Epidermal melanocyte (primary cell): ENCODE results near the gene SCP2.

Experiments used
- DNase-seq: peaks from one replicate; pipeline ENCODE4 v3.0.0; 2011; ENCODE audit warnings: low spot score; ENCODE audit not compliant: insufficient read length

The SCP2 gene

DNA sequence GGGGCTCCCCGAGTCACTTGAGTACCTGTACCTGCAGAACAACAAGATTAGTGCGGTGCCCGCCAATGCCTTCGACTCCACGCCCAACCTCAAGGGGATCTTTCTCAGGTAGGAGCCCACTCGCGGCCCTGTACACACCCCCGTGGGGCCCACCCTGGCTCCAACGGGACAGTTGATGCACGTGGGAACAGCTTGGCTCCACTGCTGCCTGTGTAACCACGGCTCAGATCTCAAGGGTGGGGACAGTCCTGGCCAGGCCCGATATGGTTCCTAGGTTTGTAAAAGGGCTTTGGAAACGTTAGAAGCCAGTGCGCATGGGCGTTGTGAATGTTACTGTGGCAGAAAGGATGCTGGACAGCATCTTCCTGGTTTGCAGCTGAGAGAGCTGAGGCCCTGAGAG is 153.7 kb downstream of the SCP2 start:
- no peak for DNase-seq

DNA sequence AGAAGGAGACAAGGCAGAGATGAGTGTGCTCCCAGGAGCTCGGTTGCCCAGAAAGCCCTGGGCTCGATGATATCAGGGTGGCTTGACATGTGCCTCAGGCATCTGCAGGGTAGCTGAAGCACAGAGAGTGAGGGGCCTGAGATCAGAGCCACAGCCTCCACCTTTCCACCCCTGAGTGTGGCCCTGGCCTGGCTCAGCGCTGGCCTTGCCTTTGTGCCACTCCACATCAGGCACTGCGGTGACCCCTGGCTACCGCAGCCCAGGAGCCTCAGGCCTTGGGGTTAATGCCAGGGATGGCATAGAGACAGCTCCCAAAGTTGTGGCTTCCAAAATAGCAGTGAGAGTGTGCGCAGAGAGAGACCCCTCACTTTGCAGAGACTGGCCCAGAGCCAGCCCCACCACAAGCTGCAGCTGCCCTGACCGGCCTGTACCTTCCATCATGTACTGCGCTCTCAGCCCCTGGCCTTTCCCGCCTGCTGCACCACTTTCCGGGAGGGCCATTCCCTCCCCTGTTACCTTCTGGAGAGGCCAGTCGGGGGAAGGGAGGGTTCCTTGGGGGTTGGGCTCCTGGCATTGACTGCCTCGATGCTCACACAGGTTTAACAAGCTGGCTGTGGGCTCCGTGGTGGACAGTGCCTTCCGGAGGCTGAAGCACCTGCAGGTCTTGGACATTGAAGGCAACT is 154.4 kb downstream of the SCP2 start:
- DNase-seq = no peak

DNA sequence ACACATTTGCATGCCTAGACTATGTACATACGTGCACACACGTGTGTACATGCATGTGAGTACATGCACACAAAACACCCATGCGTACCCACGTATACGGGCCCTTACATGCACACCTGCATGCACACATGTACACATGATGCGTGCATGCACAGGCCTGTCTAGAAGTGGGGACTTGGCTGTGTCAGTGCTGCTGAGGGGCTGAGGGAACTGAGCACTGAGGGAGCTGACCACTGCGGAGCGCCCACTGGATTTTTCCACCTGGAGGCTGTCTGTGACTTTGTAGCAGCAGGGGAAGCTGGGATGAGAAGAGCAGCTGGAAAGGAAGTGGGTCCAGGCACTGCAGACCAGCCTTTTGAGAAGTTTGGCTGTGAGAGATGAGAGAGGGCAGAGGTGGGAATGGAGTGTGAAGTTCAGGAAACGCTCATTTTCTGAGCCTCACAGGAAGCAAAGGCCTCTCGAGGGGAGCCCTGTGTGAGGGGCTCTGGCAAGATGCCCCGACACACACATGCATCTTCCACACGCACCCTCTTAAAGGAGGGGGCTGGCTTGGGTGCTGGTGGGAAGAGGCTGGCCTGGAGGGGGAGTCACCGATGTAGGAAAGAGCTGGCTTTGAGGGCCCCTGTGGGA is 155.9 kb downstream of the SCP2 start:
- DNase-seq = no peak

DNA sequence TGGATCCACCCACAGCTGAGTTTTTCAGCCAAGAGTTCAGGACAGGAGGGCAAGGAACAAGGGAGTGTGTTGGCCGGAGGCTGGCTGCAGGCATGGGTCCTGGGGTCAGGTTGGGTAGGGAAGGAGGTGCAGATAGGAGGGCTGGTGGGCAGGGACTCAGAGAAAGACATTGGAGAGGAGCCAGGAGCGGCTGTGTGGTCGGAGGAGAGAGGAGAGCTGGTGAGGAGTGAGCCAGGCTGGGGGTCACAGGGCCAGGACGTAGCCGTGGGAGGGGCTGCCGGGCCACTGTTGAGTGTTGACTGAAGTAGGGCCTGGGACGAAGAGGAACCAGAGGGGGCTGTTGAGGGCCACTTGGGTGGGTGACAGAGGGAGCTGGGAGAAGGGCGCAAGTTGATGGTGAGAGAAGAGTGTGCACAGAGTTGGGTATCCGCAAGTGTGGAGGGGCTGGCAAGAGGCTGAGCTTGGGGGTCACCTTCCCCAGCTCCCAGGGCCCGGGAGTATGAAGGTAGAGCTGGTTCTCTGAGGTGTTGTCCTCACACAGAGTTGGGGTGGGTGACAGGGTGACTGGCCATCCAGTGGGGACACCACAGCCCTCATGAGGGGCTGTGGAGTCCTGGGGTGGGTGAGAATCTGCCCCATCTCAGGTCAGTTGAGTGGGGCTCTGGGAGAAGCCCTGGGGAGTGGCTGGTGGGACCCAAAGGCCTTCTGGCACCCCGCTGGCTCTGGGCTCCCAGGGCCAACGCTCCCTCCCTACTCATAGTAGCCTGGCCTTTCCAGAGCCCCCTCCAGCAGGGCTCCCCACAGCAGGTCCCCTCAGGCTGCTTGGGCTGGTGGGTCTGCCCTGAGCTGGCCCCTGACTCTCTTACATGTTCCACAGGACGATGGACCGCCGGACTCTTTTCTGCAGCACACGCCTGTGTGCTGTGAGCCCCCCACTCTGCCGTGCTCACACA is 156.8 kb downstream of the SCP2 start:
- no peak for DNase-seq

DNA sequence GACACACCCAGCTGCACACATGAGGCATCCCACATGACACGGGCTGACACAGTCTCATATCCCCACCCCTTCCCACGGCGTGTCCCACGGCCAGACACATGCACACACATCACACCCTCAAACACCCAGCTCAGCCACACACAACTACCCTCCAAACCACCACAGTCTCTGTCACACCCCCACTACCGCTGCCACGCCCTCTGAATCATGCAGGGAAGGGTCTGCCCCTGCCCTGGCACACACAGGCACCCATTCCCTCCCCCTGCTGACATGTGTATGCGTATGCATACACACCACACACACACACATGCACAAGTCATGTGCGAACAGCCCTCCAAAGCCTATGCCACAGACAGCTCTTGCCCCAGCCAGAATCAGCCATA is 157.5 kb downstream of the SCP2 start:
- DNase-seq = no peak

DNA sequence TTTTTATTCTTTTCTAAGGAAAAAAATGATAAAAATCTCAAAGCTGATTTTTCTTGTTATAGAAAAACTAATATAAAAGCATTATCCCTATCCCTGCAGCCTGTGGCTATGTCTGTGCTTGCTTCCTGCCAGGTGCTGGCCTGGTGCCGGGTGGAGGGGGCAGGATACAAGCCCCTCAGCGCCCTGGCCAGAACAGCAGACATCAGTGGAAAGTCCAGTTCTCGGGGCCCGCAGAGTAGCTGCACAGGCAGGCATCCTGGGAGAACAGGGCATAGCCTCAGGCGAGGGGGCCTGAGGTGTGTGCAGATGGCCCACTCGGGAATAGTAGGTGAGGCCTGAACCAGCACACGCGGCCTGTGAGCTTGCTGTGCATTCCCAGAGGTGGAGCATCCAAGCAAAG is 158.3 kb downstream of the SCP2 start:
- no peak for DNase-seq

DNA sequence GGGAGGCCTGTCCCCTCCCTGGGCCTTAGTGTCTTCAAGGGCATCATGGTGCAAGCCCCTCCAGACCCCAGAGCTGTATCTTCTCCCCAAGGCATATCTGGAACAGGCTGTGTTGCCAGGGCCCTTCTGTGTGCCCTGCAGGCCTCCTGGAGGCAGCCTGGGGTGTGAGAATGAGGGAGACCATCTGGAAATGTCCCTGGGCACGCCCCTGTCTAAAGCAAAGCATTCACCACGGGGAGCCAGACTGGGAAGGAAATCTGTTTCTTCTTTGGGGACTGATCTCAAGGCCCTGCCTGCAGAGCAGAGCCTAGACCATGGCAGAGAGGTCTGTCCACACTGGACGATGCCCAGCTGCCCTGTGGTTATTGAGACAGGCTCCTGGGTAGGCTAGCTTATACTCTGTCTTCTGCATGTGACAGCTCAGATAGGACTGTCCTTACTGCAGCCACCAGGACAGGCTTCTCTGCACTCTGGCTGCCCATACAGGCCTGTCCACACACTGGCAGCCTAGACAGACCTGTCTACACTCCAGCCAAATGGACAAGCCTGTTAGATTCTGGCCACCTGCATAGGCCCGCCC is 159.5 kb downstream of the SCP2 start:
- no peak for DNase-seq

DNA sequence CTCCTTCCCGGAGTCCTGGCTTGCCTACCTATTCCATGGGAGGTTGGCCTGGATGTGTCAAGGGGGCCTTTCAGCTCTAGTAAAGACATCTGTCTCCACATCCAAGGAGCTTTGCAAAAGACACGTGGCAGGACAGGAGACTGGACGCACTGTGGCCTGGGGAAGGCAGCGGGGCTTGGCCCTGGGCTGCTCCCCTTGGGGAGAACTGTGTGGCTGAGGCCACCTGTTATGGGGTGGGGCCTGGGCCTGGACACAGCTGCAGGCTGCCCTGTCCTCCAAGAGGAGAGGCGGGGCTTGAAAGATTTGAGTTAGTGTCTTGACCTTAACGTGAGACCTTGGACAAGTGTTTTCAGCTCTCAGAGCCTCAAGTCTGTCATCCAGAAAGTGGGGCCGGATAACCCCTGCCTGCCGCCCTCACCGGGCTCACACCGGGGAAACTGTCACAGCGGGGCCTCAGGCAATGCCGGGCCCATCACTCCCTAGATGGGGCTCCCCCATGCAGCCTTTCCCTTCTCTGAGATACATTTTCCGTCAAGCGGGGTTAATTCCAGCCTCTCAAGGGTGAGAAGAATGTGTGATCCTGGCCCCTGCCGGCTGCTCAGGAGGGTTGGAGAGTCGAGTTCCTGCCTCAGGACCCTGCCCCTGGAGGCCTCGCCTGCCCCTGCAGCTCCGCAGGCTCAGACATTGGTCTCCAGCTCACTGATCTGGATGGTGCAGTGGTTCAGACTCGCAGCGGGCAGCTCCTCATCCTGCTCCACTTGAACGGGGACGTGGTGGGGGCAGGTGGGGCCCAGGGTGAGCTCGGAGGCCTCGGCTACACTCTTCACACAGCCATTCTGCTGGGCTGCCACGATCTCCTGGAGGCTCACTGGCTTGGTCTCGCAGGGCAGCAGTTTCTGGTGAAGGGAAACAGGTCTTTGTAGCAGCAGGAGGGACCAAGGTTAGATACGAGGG is 160.5 kb downstream of the SCP2 start:
- no peak for DNase-seq

DNA sequence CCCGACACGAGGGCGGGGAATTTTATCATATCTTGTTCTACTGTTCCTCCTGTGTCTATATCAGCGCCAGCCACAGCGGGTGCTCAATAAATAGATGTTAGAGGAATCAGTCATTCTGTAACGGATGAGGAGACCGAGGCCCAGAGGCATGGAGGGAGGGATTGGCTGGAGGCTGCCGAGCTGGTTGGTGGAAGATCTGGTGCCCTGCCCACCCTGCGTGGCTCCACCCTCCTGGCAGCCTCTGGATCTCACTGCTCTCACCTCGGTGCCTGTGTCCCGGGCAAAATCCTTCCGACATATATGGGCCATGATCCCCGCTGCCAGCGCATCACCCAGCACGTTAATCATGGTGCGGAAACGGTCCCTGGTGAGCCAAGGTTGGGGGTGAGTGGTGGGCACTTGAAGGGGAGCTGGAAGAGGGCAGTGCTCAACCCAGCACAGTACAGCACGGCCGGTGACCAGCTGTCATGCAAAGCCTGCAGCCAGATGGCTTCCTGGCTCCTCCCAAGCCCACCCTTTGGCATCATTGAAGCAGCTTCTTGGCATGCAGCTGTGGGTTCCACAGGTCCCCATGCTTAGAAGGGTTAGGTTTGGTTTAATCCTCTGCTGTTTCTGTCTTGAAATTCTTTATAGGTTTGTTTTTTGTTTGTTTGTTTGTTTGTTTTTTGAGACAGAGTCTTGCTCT is 161.7 kb downstream of the SCP2 start:
- DNase-seq = no peak

DNA sequence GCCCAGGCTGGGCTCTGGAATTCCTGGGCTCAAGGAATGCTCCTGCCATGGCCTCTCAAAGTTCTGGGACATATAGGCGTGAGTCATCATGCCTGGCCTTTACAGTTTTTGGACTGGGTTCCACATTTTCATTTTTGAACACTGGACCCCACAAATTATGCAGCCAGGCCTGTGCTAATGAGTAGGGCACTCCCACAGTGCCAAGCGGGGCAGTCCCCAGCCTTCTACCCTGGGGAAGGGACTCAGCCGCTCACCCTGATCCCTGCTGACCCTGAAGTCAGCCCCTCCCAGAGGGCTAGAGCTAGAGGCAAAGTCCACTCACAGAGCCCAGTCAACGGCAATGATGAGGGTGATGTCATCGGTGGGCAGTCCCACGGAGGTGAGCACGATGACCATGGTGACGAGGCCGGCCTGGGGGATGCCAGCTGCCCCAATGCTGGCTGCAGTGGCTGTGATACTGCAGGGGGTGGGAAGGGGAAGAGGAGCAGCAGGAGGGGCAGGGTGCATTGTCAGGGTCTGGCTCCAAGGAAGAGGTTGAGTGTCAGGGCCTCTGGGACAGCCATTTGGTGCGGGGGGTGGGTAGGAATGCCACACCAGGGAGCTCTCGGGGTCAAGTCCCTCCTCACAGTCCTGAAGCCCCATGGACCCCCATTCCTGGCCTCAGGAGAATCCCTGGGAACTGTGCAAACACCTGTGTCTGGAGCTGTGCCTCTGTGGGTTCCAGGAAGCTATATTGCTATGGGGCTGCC is 162.6 kb downstream of the SCP2 start:
- no peak for DNase-seq

DNA sequence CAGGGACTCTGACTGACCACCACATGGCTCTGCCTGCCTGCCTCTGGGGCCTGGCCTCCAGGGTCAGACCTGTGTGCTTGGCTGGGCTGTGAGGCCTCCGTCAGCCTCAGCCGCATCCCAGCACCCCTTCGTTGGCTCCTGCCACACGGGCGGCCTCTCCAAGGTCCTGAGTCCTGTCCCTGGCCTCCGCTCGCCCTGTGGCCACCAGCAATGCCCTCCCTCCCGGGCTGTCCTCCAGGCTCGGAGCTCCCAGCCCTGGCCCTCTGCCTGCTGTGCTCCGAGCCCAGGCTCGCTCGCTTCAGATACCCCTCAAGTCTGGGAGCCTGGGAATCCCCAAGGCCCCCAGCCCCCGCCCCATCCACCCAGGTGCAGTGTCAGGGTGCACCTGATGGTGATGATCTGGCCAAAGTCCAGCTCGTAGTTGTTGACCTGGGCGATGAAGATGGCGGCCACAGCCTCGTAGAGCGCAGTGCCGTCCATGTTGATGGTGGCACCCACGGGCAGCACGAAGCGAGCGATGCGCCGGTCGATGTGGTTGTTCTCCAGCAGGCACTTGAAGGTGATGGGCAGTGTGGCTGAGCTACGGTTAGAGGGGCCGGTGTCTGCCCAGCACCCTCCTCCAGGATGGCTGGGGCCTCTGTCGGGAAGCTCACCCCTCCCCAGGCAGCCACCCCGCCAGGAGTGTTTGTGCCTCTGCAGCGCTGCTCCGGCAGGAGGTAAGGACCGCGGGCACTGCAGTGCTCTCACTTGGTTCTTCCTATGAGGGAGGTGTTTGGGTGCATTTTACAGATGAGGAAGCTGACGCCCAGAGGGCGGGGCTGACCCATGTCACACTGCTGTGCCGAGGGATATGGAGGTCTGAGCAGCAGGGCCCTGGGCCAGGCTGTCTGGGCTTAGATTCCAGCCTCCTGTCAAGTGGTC is 163.4 kb downstream of the SCP2 start:
- no peak for DNase-seq

DNA sequence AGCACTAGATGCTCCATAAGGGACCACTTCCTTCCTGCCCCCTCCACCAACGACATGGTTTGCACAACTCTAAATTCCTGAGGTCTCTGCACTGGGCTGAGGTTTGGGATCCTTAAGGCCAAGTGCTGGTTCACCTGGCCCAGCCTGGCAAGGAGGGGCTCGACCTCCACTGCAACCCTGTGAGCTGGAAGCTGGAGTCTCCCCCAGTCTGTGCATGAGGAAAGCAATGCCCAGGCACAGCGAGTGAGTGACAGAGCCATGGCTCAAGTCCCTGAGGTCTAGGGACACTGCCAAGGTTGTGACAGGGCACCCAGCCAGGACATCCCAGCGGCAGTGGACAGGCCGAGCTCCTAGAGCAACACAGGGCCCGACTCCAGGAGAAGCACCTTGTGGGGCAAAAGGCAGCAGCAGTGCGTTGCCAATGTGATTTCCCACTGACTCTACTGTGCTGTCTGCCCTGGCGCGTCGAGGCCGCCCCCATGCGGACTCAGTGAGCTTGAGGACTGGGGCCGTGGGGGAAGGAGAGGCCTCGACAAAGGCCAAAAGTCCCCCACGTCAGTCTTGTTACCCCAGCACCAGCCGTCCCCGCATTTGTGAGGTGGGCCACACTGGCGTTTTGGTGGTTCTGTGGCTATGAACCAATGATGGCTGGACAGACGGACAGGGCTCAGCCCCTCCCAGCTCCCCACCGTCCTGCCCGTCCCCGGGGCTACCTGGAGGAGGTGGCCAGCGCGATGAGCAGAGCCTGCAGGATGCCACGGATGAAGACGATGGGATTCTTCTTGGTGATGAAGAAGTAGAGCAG is 165.0 kb downstream of the SCP2 start:
- DNase-seq = no peak

DNA sequence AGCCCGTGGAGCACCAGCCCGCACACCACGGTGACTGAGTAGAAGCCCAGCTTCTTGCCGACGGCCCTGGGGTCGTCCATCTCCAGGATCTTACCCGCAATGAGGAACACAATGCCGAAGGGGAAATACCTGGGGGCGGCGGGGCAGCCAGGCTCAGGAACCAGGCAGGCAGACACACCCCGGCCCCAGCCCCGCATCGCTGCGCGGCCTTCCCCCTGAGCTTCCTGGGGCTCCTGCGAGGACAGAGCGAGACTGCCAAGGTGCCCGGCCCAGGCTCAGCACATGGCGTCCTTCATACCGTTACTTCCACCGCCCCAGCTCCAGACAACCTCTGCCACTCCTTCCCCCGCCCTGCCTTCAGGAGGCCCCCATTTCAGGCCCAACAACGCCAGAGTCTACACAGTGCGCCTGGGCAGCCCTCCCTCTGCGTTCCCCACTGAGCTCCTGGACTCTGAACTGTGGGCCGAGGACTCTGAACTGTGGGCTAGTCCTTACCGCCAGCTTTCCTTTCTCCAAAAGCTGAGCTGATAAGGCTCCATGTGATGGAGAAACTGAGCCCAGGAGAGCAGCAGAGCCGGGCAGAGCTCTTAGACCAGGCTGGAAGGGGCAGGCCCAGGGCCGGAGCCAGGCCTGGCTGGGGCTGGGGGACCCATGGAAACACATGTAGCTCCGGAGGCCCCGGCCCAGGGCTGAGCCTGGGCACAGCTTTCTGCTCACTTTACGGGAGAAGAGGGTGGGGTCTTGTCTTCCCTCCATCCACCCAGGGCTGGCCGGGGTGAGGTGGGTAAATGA is 165.8 kb downstream of the SCP2 start:
- no peak for DNase-seq

DNA sequence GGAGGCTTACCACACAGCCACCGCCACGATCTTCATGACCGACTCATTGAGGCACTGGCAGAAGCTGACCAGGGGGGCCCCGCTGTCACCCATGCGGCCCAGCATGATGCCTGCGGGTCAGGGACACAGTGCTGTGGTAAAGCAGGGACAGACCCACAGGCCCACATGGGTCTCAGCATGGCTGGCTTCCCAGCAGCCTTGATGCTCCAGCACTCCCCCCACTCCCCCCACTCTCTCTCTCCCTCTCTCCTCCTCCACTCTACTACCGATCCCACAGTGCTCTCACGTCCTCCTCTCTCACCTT is 166.3 kb downstream of the SCP2 start:
- no peak for DNase-seq

DNA sequence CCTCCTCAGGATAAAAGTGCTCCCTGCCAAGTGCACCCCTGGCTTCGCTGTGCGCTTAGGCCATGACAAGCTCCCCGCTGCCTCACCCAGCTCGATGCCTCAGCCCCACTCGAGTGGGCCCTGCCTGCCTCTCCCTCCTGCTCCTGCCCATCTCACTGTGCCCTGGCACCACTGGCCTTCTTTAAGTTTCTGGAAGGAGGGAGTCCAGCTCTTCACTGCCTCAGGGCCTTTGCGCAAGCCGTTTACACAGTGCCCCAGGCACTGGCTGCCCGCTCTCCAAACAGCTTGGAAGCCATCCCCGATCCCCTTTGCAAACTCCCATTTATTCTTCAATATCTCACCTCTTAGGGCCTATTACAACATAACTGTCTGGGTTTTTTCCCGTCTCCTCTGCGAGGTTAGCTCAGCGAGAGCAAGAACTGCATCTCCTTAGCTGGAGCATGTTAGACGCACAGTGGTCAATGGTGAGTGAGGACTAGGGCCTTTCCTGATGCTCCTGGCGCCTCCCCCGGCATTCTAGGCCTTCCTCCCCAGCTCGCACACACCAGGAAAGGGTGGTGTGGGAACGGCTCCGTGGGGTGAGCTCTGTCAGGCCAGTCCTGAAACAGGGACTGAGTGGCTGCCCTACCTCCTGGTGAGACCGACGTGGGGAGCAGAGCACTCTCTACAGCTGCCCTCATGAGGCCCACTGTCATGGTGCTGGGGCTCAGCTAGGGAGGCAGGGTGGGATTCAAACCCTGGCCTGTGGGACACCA is 166.9 kb downstream of the SCP2 start:
- no peak for DNase-seq

DNA sequence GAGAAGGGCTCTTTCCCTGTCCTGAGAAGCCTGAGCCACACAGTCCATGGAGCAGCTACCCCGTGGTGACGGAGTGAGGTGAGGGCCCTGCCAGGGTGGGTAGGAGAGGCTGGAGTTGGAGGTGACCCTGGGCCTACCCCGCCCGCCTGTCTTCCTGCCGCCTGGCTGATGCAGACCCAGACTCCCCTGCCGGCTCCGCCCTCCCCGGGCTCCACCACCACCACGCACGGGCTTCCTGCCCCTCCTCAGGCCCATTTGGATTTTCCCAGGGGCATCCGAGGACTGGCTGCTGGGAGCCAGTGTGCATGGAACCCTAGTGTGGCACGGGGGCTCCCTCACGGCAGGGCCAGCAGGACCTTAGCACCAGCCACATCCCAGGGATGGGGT is 167.4 kb downstream of the SCP2 start:
- DNase-seq = no peak
